Measurements from ENCODE around the gene RNF13.

- TF ChIP-seq, protein P1, sequence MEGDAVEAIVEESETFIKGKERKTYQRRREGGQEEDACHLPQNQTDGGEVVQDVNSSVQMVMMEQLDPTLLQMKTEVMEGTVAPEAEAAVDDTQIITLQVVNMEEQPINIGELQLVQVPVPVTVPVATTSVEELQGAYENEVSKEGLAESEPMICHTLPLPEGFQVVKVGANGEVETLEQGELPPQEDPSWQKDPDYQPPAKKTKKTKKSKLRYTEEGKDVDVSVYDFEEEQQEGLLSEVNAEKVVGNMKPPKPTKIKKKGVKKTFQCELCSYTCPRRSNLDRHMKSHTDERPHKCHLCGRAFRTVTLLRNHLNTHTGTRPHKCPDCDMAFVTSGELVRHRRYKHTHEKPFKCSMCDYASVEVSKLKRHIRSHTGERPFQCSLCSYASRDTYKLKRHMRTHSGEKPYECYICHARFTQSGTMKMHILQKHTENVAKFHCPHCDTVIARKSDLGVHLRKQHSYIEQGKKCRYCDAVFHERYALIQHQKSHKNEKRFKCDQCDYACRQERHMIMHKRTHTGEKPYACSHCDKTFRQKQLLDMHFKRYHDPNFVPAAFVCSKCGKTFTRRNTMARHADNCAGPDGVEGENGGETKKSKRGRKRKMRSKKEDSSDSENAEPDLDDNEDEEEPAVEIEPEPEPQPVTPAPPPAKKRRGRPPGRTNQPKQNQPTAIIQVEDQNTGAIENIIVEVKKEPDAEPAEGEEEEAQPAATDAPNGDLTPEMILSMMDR (IDR thresholded peaks at IDR 0.05; ENCODE audit: insufficient read depth, low read length), result no peak
- no peak for TF ChIP-seq POLR2AphosphoS5 (IDR thresholded peaks at IDR 0.05; ENCODE audit: low read depth)
- no peak for TF ChIP-seq SPI1 (IDR thresholded peaks at IDR 0.05; ENCODE audit: borderline replicate concordance, low read depth)
Measured at GRCh38 chr3:149920119-149920518, 107.1 kb downstream of the RNF13 start.

All from HL-60 (cell line).